ENCODE results near the gene TNIK.

- TF ChIP-seq CTCF (IDR thresholded peaks at IDR 0.05) (no peak), POLR2A (IDR thresholded peaks at IDR 0.05) (no peak)
Observed at GRCh38 chr3:171398343-171398742, 61.9 kb downstream of the TNIK start.
